Measurements from ENCODE around the gene ZNF496.
"Not testable (repeated sequence)": the region's sequence is repeated elsewhere in the genome, so short reads cannot be mapped to it uniquely, and the experiment has no call there.

The ZNF496 gene

DNA sequence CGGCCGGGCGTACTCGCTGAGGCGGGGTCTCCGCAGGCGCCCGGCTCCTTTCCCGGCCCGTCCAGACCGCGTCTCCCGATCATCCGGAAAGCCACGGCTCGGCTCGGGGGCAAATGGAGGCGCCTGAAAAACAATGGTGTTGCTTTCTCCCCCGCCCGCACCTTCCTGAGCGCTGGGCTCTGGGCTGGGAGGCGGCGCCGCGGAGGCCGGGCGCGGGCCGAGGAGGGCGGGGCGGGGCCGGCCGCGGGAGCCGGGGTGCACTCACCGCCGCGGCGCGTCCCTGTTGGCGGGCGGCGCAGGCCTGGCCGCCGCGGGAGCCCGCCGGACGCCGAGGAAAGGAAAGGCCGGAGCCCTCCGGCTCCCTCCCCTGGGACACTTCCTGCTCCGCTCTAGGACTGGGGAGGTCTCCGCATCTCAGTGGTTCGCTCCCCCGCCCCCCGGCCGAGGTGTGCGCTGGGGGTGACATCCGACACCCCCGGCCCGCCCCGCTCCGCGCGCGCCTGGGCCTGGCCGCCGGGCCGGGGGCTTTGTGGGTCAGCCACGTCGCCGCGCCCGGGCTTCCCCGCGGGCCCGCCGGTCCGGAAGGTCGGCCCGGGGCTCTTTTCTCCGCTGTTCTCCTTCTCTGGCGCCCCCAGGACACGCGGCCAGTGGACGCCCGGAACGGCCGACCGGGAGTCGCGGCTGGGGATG is at the start of gene ZNF496:
Gene ZNF496 (minus strand): TSS at position 343 of the 690 bp plus-strand sequence. CDS start 2,289 bp downstream, outside the sequence.
- peak; percentile 25 to 55 (median 27) for DNase-seq (ENCODE audit: low read depth in 3 of 3)

- DNase-seq (ENCODE audit: low read depth in 3 of 3), result no peak
Measured at GRCh38 chr1:247378334-247379073, 46.8 kb upstream of the ZNF496 start.

DNA sequence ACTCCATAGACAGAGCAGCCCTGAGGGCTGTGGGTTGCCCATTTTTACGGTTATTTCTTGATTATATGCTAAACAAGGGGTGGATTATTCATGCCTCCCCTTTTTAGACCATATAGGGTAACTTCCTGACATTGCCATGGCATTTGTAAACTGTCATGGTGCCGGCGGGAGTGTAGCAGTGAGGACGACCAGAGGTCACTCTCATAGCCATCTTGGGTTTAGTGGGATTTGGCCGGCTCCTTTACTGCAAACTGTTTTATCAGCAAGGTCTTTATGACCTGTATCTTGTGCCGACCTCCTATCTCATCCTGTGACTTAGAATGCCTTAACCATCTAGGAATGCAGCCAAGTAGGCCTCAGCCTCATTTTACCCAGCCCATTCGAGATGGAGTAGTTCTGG is 46.0 kb upstream of the ZNF496 start:
- not testable (repeated sequence) for DNase-seq (ENCODE audit: low read depth in 3 of 3)

DNA sequence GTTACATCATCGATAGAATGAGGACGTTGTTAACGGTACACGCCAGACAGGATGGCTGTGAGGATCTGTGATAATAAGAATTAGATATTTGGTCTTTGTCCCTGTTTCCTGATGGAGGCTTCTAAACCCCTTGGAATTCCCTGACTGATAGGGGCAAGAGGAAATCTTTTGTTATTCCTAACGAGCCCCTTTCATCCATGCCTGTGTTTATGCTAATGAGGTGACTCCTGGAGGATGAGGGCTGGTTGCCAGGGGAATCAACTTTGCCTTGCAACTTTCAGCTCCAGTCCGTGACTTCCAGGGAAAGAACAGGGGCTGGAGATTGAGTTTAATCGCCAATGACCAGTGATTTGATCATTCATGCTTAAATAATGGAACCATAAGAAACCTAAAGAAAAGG is 45.0 kb upstream of the ZNF496 start:
- DNase-seq (ENCODE audit: low read depth in 3 of 3), result no peak

GRCh38 chr1:247375747-247376146 is 44.1 kb upstream of the ZNF496 start:
- DNase-seq (ENCODE audit: low read depth in 3 of 3), result no peak

GRCh38 chr1:247374651-247375334 is 43.1 kb upstream of the ZNF496 start:
- DNase-seq (ENCODE audit: low read depth in 3 of 3), result not testable (repeated sequence)

DNA sequence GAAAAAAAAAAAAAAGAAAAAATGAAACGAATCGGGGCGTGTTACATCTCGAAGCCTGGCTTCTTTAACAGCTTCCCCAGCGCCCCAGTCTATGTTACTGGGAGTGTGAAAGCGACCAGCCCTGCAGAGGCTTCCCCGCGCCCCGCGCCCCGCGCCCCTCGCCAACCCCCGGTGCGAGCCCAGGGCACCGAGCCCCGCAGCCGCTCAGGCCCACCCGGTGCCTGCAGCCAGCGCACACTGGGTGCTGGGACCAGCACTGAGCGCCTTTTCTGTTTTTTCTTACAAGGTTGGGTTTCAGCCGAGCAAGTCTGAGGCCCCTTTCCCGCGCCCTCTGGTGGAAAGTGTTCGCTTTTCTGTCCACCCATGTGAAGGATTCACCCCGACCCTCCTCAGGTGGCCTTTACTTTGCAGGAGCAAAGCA is 42.1 kb upstream of the ZNF496 start:
- DNase-seq (ENCODE audit: low read depth in 3 of 3), result peak in 2 of 3 experiments; percentile 31 to 47

DNA sequence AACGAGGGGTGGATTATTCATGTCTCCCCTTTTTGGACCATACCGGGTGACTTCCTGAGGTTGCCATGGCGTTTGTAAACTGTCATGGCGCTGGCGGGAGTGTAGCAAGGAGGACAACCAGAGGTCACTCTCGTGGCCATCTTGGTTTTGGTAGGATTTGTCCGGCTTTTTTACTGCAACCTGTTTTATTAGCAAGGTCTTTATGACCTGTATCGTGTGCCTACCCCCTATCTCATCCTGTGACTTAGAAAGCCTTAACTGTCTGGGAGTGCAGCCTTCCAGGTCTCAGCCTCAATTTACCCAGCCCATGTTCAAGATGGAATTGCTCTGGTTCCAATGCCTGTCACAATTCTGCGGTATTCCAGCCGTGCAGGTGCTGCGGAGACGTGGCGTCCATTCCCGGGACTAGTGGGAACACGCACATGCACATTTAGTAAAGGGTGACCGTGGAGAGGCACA is 40.2 kb upstream of the ZNF496 start:
- DNase-seq (ENCODE audit: low read depth in 3 of 3), result no peak

- no peak for DNase-seq (ENCODE audit: low read depth in 3 of 3)
Measured at GRCh38 chr1:247370786-247371732, 39.4 kb upstream of the ZNF496 start.

GRCh38 chr1:247368490-247369145 is 37.0 kb upstream of the ZNF496 start:
- no peak for DNase-seq (ENCODE audit: low read depth in 3 of 3)

DNA sequence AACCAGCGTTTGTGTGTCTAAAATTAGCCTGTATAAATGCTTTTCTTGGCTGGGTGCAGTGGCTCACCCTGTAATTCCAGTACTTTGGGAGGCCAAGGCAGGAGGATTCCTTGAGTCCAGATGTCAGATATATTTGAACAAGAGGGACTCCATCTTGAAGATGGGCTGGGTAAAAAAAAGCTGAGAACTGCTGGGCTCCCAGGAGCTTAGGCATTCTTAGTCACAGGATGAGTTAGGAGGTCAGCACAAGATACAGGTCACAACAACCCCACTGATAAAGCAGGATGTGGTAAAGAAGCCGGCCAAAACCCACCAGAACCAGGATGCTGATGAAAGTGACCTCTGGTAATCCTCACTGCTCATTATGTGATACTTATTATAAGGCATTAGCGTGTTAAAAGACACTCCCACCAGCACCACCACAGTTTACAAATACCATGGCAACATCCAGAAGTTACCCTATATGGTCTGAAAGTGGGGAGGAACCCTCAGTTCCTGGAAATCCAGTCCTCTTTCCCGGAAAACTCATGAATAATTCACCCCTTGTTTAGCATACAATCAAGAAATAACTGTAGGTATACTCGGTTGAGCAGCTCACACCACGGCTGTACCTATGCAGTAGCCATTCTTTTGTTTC is 36.2 kb upstream of the ZNF496 start:
- DNase-seq (ENCODE audit: low read depth in 3 of 3), result no peak

- no peak for DNase-seq (ENCODE audit: low read depth in 3 of 3)
Measured at GRCh38 chr1:247366926-247367645, 35.4 kb upstream of the ZNF496 start.

DNA sequence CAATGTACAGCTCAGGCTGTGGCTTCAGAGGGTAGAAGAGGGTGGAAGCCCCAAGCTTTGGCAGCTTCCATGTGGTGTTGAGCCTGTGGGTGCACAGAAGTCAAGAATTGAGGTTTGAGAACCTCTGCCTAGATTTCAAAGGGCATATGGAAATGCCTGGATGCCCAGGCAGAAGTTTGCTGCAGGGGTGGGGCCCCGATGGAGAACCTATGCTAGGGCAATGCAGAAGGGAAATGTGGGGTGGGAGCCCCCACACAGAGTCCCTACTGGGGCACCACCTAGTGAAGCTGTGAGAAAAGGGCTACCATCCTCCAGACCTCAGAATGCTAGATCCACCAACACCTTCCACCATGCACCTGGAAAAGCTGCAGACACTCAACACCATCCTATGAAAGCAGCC is 34.7 kb upstream of the ZNF496 start:
- not testable (repeated sequence) for DNase-seq (ENCODE audit: low read depth in 3 of 3)

GRCh38 chr1:247365023-247365422 is 33.4 kb upstream of the ZNF496 start:
- DNase-seq (ENCODE audit: low read depth in 3 of 3), result no peak

DNA sequence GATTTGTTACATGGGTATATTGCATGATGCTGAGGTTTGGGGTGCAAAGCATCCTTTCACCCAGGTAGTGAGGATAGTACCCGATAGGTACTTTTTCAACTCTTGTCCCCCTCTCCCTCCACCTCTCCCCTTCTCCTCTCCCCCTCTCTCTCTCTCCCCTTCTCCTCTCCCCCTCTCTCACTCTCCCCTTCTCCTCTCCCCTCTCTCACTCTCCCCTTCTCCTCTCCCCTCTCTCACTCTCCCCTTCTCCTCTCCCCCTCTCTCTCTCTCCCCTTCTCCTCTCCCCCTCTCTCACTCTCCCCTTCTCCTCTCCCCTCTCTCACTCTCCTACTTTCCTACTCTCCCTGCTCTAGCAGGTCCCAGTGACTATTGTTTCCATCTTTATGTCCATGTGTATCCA is 31.3 kb upstream of the ZNF496 start:
- DNase-seq (ENCODE audit: low read depth in 3 of 3), result not testable (repeated sequence)

GRCh38 chr1:247362153-247362552 is 30.5 kb upstream of the ZNF496 start:
- DNase-seq (ENCODE audit: low read depth in 3 of 3), result no peak

DNA sequence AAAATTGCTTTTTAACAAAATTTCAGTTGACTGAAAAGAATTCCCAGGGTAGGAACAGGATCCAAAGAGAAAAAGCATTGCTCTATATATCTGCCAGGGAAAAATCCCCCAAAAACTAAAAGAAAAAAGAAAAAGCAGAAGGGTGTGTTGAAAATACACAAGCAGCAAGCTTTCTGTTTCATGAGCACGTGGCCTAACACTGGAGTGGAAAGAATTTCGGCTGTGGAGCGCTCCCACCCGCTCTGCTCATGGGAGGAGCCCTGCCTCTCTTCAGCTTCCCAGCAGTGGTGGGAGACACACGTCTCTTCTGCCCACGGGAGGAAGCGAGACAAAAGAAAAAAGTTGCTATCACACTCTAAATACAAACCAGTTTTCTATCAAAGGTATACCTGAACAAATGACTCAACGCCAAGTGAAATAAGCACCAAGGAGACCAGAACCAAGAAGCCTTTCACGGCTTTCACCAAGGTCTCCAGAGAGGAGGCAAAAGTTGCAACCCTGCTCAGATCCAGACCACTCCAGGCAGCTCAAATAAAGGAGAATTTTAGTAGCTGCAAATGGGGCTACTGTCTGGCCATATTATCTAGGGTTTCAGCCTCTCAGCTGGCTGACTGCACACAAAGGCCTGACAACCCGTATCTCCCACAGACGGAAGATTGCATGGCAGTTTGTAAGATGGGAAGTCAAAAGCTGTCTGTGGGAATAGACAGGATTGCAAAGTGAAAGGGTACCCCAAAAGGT is 29.5 kb upstream of the ZNF496 start:
- DNase-seq (ENCODE audit: low read depth in 3 of 3), result no peak

GRCh38 chr1:247360116-247360898 is 28.6 kb upstream of the ZNF496 start:
- no peak for DNase-seq (ENCODE audit: low read depth in 3 of 3)
